Endothelial cell of umbilical vein (primary cell): Measurements from ENCODE around the gene EXOC6B. TPM values are rescaled to one million over a fixed set of nuclear protein-coding genes. Genes with fewer than 3 reads are reported as not detected.

Experiments
- BruUV-seq: library from RNA; stranded (reverse); fragments of 400-500 nt; replicated peaks from 2 replicates; lab custom pipeline; 2021; lab: Mats Ljungman, UMichigan
- CTCF ChIA-PET: fragments of 300-600, 350-600 bp; sonication (Branson Sonifier 250); formaldehyde crosslinking; loops from one replicate; lab custom pipeline; 2021; ENCODE audit warnings: antibody characterized with exemption, inconsistent platforms; lab: Charles Lee
- POLR2A ChIA-PET: fragments of 300-600, 350-600 bp; sonication (Branson Sonifier 250); formaldehyde crosslinking; loops from one replicate; lab custom pipeline; 2021; ENCODE audit warnings: antibody characterized with exemption, inconsistent platforms; lab: Charles Lee
- DNase-seq: peaks from one replicate; pipeline ENCODE4 v3.0.0-alpha.2; 2011; ENCODE audit warnings: low read depth, low spot score
- FAIRE-seq: peaks from 2 replicates; lab custom pipeline; 2011; peaks lifted over from hg19 to GRCh38; lab: Jason Lieb, UNC
- H2AFZ ChIP-seq: 2 replicates; pipeline ENCODE4 v1.6.0; 2012; ENCODE audit warnings: low read depth, low read length, control low read depth, inconsistent platforms
- H3K27ac ChIP-seq: 2 replicates; pipeline ENCODE4 v1.5.1; 2011; ENCODE audit warnings: low read depth, mild to moderate bottlenecking, control low read depth, low read length, moderate library complexity; ENCODE audit not compliant: insufficient read depth
- H3K27me3 ChIP-seq, 2 experiments: 2 replicates each; pipeline versions ENCODE4 v1.6.0 to v1.6.1; 2011; ENCODE audit warnings: low read length in 2 of 2, mixed read lengths in 1 of 2; ENCODE audit not compliant: control insufficient read depth in 2 of 2, insufficient read depth in 2 of 2
- H3K36me3 ChIP-seq, 2 experiments: 2 replicates in 1 of 2; 3 replicates in 1 of 2; pipeline ENCODE4 v1.5.1; 2011; ENCODE audit warnings: low read length in 2 of 2, mild to moderate bottlenecking in 1 of 2, moderate library complexity in 1 of 2; ENCODE audit not compliant: control insufficient read depth in 2 of 2, insufficient read depth in 2 of 2; ENCODE audit errors: extremely low read depth in 1 of 2
- H3K4me1 ChIP-seq: 3 replicates; pipeline ENCODE4 v1.5.1; 2011; ENCODE audit warnings: mild to moderate bottlenecking, low read length; ENCODE audit not compliant: control insufficient read depth, insufficient read depth; ENCODE audit errors: extremely low read depth
- H3K4me2 ChIP-seq: 2 replicates; pipeline ENCODE4 v1.6.1; 2011; ENCODE audit warnings: low read length, control low read depth, mixed read lengths; ENCODE audit not compliant: insufficient read depth
- H3K4me3 ChIP-seq, 3 experiments: fragments of 200-600 bp in 1 of 3; sonication (generic), shearing (Covaris generic) in 1 of 3; replicated peaks in 1 of 3; 2 replicates each; pipeline ENCODE4 v1.5.1; 2011 to 2016; ENCODE audit warnings: control low read depth in 3 of 3, low read length in 3 of 3, mild to moderate bottlenecking in 2 of 3, inconsistent platforms in 1 of 3, low read depth in 1 of 3, moderate library complexity in 1 of 3; ENCODE audit not compliant: insufficient read depth in 1 of 3
- H3K79me2 ChIP-seq: 2 replicates; pipeline ENCODE4 v1.6.0; 2012; ENCODE audit warnings: low read length, inconsistent platforms; ENCODE audit not compliant: control insufficient read depth, insufficient read depth
- H3K9ac ChIP-seq: replicated peaks from 2 replicates; pipeline ENCODE3; 2011; ENCODE audit warnings: low read length, control low read depth; ENCODE audit not compliant: insufficient read depth; ENCODE audit errors: extremely low read depth
- H3K9me1 ChIP-seq: replicated peaks from 3 replicates; pipeline ENCODE4 v1.6.0; 2011; ENCODE audit warnings: mild to moderate bottlenecking, low read length; ENCODE audit not compliant: control insufficient read depth, insufficient read depth; ENCODE audit errors: extremely low read depth
- H3K9me3 ChIP-seq: replicated peaks from 2 replicates; pipeline ENCODE4 v1.5.1; 2012; ENCODE audit warnings: low read length, inconsistent platforms; ENCODE audit not compliant: control insufficient read depth, insufficient read depth
- H4K20me1 ChIP-seq: replicated peaks from 2 replicates; pipeline ENCODE3; 2011; ENCODE audit warnings: mild to moderate bottlenecking, low read length; ENCODE audit not compliant: control insufficient read depth, insufficient read depth; ENCODE audit errors: extremely low read depth
- CTCF ChIP-seq, 2 donors: IDR thresholded peaks; 1 replicate in 1 of 2; 2 replicates in 1 of 2; pipeline ENCODE4 v1.5.1; 2011; ENCODE audit warnings: low read length in 2 of 2, mild to moderate bottlenecking in 2 of 2, moderate library complexity in 2 of 2, control low read depth in 1 of 2, inconsistent platforms in 1 of 2, low read depth in 1 of 2; ENCODE audit not compliant: insufficient read depth in 1 of 2; ENCODE audit errors: extremely low read depth in 1 of 2
- EZH2 ChIP-seq: IDR thresholded peaks from 2 replicates; pipeline ENCODE4 v1.6.1; 2012; ENCODE audit warnings: borderline replicate concordance, low read depth, mild to moderate bottlenecking, moderate library complexity, low read length, inconsistent platforms; ENCODE audit not compliant: severe bottlenecking
- FOS ChIP-seq: IDR thresholded peaks from 2 replicates; pipeline ENCODE4 v1.6.1; 2011; ENCODE audit warnings: mild to moderate bottlenecking, low read length, moderate library complexity, borderline replicate concordance; ENCODE audit not compliant: insufficient read depth
- GATA2 ChIP-seq: IDR thresholded peaks from 2 replicates; pipeline ENCODE4 v1.7.0; 2011; ENCODE audit warnings: low read depth, mild to moderate bottlenecking, moderate library complexity, mixed read lengths, low read length; ENCODE audit not compliant: insufficient read length, insufficient read depth
- JUN ChIP-seq: IDR thresholded peaks from 2 replicates; pipeline ENCODE4 v1.6.1; 2011; ENCODE audit warnings: borderline replicate concordance, low read depth; ENCODE audit not compliant: insufficient read length, insufficient read depth
- MYC ChIP-seq: IDR thresholded peaks from one replicate; pipeline ENCODE4 v1.6.1; 2011; ENCODE audit warnings: mild to moderate bottlenecking, low read depth, low read length
- POLR2A ChIP-seq: IDR thresholded peaks from 2 replicates; pipeline ENCODE4 v1.6.1; 2012; ENCODE audit warnings: low read depth, mild to moderate bottlenecking, control low read depth, low read length
- POLR2AphosphoS5 ChIP-seq: IDR thresholded peaks from 2 replicates; pipeline ENCODE4 v1.6.1; 2012; ENCODE audit warnings: low read depth, mild to moderate bottlenecking, control low read depth, low read length, moderate library complexity; ENCODE audit not compliant: insufficient read depth
- dilution Hi-C: fragments of 300-500 bp; cut with MboI; formaldehyde crosslinking; loops from one replicate; pipeline ENCODE4 v1.15.0; 2019; ENCODE audit warnings: low sequenced_read_pairs; ENCODE audit not compliant: extremely low pct_ligation_motif_present
- intact Hi-C: fragments of 100-400 bp; cut with micrococcal nuclease; formaldehyde crosslinking; loops from one replicate; pipeline ENCODE4 v1.10.0; 2022
- polyA plus RNA-seq, 4 experiments: library from polyadenylated mRNA; depleted of rRNA in 3 of 4; stranded (reverse) in 3 of 4; unstranded in 1 of 4; fragments of >200 nt; gene quantifications; 2 replicates each; pipeline versions ENCODE4 v1.2.1 to v1.2.3, GENCODE V29; 2011 to 2012; ENCODE audit warnings: missing spikeins in 1 of 4
- total RNA-seq: library from RNA; stranded (reverse); gene quantifications from 2 replicates; pipeline ENCODE4 v1.2.3, GENCODE V29; 2021
- TF ChIP-seq, protein P1 (sequence below): IDR thresholded peaks from 2 replicates; pipeline ENCODE4 v1.6.1; 2011; ENCODE audit not compliant: insufficient read depth, insufficient read length

EXOC6B gene
- total and polyA plus RNA-seq, 2 donors (not counting 3 experiments of a cell fraction or from before 2014, with no cell fraction given) = 10.8 to 34.8 TPM

DNA sequence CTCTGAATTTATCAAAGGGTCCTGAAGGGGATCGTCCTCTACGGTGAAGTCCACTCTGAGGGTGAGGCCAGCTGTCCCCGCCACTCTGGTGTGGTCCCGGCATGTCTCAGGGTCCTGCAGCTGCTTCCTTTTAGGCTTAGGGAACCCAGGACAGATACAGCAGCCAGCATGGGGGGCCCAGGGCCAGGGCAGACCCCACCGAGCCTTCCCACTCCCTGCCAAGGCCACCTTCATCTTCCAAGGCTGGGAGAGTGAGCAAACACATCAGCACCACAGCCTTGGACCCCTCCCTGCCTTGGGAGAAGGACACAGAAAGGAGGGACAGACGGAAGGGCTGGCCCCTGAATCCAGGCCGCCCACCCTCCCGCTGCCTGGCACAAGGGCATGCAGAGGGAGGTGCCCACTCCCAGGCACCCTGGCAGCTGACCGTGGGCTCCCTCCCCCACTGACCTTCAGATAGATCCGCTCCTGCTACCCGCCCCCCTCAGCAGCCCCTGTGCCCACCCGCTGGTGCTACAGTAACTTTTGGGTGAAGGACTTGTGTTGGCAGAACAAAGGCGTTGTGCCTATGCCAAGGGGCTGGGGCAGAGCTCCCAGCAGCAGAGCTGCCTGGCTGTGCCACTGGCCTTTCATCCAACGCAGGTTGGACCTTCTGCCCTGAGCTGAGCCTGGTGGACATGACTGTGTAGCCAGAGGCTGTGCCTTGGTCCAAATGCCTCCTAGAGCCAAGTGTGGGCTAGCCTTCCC, 685.8 kb downstream of the EXOC6B start:
- TF ChIP-seq EZH2 = no peak
- no peak for TF ChIP-seq FOS
- TF ChIP-seq MYC = no peak
- no peak for TF ChIP-seq POLR2AphosphoS5
- TF ChIP-seq JUN = no peak
- no peak for TF ChIP-seq CTCF (IDR thresholded peaks at IDR 0.05; ENCODE audit: extremely low read depth in 1 of 2, insufficient read depth in 1 of 2, low read depth in 1 of 2, low read length in 2 of 2)
- no peak for TF ChIP-seq GATA2
- TF ChIP-seq, protein P1, sequence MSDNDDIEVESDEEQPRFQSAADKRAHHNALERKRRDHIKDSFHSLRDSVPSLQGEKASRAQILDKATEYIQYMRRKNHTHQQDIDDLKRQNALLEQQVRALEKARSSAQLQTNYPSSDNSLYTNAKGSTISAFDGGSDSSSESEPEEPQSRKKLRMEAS = no peak
- no peak for TF ChIP-seq POLR2A
- FAIRE-seq = no peak
- peaks cover 15 to 26% of the 10 kb centered on the region in 2 experiments for H3K27me3 ChIP-seq
- H3K9ac ChIP-seq = no peak overlapping the region
- no peak overlapping the region for H3K27ac ChIP-seq
- no TSS peak for BruUV-seq
- peaks cover 4% of the 10 kb centered on the region for H3K4me1 ChIP-seq
- no peak overlapping the region for H2AFZ ChIP-seq
- no peak overlapping the region for H3K4me3 ChIP-seq
- no peaks in the 10 kb centered on the region for H3K36me3 ChIP-seq
- H4K20me1 ChIP-seq = no peaks in the 10 kb centered on the region
- no peak for DNase-seq
- H3K9me1 ChIP-seq = no peaks in the 10 kb centered on the region
- dilution Hi-C loops (no loop called here), intact Hi-C loops (no loop called here)
- H3K4me2 ChIP-seq = no peak overlapping the region
- POLR2A ChIA-PET = no interaction called here
- H3K9me3 ChIP-seq = no peaks in the 10 kb centered on the region
- H3K79me2 ChIP-seq = no peaks in the 10 kb centered on the region
- CTCF ChIA-PET = interaction anchor here (1.3 to 2.0 kb wide), 5 partner anchors 10 to 337 kb away, joined by 3 to 8 read pairs (median 4); no protein-coding TSS in a partner anchor
